ENCODE measurements around the gene ASXL1.

ASXL1 gene

DNA sequence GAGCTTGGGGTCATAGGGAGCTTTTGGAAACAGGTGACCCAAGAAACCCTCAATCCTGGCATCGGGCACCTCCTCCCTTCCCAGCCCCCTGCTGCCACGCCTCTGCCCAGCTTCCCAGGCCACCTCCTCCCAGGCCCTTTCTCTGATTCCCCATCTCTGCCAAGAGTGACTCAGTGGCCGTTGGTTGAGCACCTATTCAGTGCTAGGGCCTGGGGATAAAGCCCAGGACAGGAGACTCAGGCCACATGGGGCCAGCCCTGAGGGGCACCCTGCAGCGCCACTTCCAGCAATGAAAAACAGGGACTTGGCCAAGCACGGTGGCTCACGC is 110.1 kb downstream of the ASXL1 start:
- DNase-seq = no peak

- DNase-seq = no peak
These were observed 110.7 kb downstream of the ASXL1 start for GRCh38 chr20:32468860-32469259.

- no peak for DNase-seq
These were observed 112.1 kb downstream of the ASXL1 start for GRCh38 chr20:32470025-32470861.

DNA sequence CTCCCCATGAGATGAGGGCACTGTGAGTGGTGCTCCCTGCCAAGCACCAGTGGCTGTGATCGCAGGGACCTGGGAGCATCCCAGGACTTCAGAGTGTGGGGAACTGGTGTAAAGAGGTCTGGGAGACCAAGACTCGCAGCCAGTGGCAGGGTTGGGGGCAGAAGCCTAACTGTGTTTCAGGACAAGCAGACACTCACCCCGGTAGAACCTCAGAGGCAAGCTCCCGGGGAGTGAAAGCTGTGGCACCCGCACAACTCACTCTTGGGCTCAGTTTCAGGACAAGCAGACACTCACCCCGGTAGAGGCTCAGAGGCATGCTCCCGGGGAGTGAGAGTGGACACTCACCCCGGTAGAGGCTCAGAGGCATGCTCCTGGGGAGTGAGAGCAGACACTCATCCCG is 112.8 kb downstream of the ASXL1 start:
- DNase-seq = no peak

GRCh38 chr20:32472581-32473207 is 114.6 kb downstream of the ASXL1 start:
- no peak for DNase-seq

GRCh38 chr20:32473231-32474008 is 115.3 kb downstream of the ASXL1 start:
- DNase-seq = no peak

GRCh38 chr20:32474009-32474716 is 116.0 kb downstream of the ASXL1 start:
- DNase-seq = no peak

GRCh38 chr20:32474717-32474966 is 116.5 kb downstream of the ASXL1 start:
- DNase-seq = no peak

DNA sequence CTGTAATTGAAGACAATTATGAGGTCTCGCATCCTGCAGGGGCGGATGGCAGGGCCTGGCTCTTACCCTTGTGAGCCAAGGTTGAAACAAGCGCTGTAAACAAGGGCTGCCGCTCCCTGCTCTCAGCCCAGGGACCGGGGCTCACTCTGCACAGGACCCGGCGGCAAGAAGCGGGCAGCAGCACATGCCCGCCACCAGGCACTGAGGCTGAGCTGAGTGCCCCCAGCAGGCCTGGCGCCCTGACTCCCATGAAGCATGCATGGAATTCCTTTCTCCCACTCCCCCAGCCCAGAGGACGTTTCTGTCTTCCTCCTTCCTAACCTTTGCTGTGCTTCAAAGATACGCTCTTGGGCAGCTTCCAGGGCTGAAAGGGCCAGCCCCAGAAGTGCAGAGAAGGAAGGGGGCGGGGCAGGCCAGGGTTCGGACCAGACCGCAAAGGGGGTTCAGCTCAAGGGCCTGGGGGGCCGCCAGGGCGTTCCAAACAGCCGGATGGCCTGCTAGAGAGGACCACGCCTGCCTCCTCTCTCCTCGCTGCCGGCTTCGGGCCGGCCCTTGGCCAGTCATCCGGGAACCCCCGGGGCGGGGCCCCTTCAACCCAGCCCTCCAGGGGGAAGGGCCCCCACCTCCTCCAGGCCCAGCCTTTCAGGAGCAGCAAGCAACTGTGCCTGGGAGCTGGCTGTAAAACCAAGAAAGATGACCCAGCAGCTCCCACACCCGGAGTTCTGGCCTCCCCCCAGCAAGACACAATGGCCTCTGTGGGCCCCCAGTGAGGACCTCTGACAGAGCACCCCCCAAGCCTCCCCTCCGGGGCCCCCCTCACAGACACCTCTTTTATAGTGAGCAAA is 117.1 kb downstream of the ASXL1 start:
- DNase-seq = no peak

- no peak for DNase-seq
These were observed 118.8 kb downstream of the ASXL1 start for GRCh38 chr20:32476684-32477593.

- no peak for DNase-seq
These were observed 119.7 kb downstream of the ASXL1 start for GRCh38 chr20:32477594-32478512.

DNA sequence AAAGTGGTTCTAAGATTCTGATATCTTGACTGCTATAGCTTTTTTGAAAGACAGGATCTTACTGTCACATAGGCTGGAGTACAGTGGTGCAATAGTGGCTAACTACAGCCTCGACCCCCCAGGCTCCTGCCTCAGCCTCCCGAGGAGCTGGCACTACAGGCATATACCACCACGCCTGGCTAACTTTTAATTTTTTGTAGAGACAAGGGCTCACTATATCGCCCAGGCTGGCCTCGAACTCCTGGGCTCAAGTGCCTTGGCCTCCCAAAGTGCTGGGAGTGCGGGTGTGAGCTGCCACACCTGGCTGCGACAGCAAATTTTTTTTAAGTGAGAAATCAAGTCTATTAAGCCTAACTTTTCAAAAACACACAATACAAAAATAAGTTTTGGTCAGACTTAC is 120.4 kb downstream of the ASXL1 start:
- DNase-seq = no peak

DNA sequence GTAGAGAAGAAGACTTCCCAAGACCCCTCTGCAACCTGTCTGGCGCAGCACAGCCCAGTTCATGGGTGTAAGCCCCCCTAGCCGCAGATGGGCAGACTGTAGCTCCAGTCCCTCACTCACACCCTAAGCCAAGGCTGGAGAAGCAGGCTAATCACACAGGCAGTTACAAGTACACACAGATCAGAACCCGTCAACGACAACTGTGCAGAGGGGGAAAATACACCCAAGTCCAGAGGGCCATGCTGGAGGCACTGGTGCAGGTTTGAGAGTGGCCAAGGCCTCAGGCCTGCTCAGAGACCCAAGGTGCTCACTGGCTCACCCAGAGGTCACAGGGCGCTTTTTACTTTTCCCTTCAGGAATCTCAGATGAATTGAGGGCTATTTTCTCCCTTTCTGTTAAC is 120.9 kb downstream of the ASXL1 start:
- DNase-seq = no peak

DNA sequence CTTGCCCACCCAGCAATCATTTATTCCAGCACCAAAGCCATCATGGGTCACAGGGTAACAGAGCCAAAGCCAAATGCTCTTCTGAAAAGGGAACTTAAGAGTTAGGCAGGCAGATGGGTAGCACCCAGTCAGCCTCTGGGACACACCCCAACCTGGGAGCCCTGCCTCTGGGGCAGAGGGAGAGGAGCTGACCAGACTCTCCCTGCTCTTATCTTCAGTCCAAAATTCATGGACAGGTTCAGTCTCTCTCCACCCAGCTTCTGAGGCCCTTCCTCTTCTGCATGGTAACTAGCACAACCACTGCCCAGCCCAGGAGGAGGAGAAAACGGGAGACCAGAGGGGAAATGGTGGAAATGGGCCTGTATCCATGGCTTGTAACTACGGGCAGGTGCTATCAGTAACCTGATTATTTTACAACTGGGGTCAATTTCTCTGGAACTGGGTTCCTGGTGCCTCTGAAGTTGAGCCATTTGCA is 121.6 kb downstream of the ASXL1 start:
- no peak for DNase-seq

DNA sequence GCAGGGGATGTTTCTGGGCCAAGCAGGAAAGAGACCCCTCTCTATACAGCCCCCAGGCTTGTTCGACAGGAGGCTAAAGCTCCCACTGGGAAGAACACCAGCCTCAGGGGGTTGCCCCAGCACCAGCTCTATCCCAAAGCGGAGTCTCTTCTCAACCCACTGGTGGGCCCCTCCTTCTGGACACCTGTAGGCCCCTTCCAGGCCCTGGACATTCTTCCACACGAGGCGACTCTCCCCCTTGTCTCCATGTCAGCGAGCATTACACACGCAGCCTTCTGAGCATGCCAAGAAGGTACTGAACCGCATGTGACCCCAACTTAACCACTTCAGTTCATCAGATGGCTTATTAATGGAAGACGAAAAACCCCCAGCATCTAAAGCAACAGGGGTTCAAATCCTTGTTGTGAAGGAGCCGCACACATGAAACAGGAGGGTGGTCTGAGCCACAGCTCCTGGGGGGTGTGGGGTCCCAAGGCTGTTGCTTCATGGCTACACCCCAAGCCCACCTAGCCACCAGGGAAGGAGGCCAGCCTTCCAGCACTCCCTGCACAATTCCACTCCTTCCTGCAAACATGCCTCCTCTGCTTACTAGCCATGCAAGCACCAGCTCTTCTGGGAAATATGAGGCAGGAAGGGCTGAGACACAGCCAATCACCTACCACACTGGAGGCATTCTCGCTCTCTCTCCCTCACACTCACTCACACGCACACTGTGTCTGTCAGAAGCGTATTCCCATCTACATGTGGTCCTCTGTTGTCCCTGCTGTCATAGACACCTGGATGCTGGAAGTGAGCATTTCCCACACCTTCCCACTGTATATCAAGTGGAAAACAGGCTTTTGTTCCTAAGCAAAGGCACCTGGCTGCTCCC is 122.5 kb downstream of the ASXL1 start:
- no peak for DNase-seq

GRCh38 chr20:32481311-32482142 is 123.4 kb downstream of the ASXL1 start:
- DNase-seq = no peak

DNA sequence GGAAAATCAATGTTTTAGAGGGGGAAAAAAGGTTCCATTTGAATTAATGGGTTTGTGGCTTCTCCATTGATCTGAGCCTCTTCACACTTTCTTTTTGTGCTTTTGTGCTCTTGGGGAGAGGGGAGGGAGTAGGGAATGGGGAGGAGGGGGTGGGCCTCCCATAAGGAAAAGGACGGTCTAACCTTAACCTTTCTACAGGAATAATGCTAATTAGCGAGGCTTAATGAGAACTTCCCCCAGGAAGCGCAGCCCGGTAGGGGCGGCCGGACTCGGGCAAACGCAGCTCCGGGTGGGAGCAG is 124.0 kb downstream of the ASXL1 start:
- DNase-seq = no peak

DNA sequence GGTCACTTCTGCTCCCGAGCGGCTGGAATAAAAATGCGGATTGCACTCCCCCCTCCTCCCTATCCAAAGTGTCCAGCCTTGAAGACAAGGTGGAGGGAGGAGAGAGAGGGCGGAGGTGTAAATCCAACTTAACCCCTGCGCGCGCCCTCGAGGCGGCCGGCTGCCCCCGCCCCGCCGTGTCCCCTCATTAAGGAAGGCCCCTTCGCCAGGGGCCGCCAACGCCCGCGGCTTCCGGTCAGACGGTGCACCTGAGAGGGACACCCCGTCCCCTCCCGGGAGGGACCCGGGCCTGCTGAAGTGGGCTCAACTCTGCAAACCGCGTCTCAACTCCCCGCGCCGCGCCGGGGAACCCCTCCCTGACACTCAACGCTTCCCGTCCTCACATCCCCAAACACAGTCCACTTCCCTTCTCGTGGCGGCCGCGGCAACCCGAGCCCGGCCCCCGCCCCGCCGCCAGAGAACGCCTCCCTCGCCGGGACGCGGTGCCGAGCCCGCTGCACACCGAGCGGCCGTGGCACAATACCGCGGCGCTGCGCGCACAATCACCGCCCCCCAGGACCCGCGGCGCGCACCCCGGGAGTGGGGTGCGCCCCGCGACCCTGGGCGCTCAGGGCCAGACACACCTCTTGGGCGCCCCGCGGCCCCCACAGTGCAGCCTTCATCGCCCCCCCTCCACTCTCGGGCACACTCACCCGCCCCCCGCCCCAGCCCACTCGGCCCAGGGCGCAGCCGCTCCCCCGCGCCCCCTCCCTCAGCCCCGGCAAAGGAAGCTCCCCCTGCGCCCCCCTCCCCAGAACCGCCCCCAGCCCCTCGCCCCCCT is 124.5 kb downstream of the ASXL1 start:
- peak; percentile 29 for DNase-seq

Data from SIG-M5 (cell line).